Occipital lobe (tissue), 2 donors: ENCODE measurements around the gene NOL3. TPM values are rescaled to one million over a fixed set of nuclear protein-coding genes. Genes with fewer than 3 reads are reported as not detected.

Experiments used
- DNase-seq: peaks from one replicate; lab custom pipeline; 2025; lab: John Stamatoyannopoulos, UW
- total RNA-seq: library from RNA; depleted of rRNA; stranded (reverse); fragments of >200 nt; gene quantifications from one replicate; pipeline ENCODE4 v1.2.3, GENCODE V29; 2014

The NOL3 gene
- total RNA-seq, 1 donor from 2014 or later, result 4.1 TPM

GRCh38 chr16:67154578-67155294 lies 15.6 kb upstream of the NOL3 start:
- no peak for DNase-seq

GRCh38 chr16:67155295-67156142 lies 14.8 kb upstream of the NOL3 start:
- DNase-seq, result peak; percentile 69

DNA sequence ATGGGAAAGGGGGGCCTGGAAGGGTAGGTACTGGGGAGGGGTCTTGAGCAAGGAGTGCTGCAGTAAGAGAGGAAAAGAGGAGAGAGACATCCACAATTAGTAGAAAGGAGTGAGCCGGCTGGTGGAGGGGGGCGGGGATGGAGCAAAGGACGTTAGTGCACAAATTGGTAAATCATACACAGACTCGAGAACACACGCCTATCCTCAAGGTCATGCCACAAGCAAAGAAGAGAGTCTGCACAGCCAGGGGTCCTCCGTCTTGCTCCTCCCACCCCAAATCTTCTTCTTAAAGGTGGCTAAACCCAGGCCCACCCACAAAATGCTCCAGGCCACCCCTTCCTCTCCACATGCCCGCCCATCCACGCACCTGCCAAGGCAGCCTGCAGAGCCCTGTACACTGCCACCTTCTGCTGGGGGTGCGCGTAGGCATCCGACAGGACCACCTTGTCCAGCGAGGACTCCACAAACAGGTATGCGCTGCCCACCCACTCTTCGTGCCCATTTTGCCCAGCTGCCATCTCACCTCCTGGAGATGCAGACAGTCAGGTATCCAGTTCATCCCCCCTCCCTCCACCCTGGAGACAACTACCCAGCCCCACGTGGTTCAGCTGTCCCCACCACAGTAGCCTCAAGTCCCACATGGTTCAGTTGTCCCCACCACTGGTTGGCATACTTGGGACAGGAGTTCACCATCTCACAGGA lies 14.0 kb upstream of the NOL3 start:
- no peak for DNase-seq

- no peak for DNase-seq
These were observed 13.1 kb upstream of the NOL3 start for GRCh38 chr16:67157106-67157748.

- DNase-seq, result no peak
These were observed 12.3 kb upstream of the NOL3 start for GRCh38 chr16:67157892-67158635.

- DNase-seq, result no peak
These were observed 11.4 kb upstream of the NOL3 start for GRCh38 chr16:67158637-67159600.

- no peak for DNase-seq
These were observed 8.7 kb upstream of the NOL3 start for GRCh38 chr16:67161595-67162058.

GRCh38 chr16:67162506-67163163 lies 7.7 kb upstream of the NOL3 start:
- no peak for DNase-seq

DNA sequence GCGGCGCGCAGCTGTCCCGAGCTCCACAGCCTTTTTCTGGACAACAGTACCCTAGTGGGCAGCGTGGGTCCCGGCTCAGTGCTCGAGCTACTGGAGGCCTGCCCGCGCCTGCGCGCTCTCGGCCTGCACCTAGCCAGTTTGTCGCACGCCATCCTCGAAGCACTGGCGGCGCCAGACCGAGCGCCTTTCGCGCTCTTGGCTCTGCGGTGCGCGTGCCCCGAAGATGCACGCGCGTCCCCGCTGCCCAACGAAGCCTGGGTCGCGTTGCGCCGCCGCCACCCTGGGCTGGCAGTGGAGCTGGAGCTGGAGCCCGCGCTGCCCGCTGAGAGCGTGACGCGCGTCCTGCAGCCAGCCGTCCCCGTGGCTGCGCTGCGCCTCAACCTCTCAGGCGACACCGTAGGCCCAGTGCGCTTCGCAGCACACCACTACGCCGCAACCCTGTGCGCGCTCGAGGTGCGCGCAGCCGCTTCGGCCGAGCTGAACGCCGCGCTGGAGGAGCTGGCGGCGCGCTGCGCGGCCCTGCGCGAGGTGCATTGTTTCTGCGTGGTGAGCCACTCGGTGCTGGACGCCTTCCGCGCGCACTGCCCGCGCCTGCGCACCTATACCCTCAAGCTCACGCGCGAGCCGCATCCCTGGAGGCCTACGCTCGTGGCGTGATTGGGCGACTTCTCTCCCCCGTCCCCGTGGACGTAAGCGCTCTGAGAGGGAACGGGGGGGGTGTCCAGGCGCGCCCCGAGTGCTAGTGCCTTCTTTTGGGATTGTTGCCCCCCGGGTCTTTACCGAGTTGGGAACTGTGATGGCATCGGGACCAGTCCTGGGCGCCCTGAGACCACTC lies 7.0 kb upstream of the NOL3 start:
- DNase-seq, result peak; percentile 80

GRCh38 chr16:67163999-67164558 lies 6.3 kb upstream of the NOL3 start:
- DNase-seq, result no peak

GRCh38 chr16:67164599-67165061 lies 5.7 kb upstream of the NOL3 start, which contains the start of gene HSF4:
Gene HSF4 (plus strand): TSS chr16:67164745. CDS start chr16:67164812, 67 bp downstream.
- peak; percentile 53 for DNase-seq

DNA sequence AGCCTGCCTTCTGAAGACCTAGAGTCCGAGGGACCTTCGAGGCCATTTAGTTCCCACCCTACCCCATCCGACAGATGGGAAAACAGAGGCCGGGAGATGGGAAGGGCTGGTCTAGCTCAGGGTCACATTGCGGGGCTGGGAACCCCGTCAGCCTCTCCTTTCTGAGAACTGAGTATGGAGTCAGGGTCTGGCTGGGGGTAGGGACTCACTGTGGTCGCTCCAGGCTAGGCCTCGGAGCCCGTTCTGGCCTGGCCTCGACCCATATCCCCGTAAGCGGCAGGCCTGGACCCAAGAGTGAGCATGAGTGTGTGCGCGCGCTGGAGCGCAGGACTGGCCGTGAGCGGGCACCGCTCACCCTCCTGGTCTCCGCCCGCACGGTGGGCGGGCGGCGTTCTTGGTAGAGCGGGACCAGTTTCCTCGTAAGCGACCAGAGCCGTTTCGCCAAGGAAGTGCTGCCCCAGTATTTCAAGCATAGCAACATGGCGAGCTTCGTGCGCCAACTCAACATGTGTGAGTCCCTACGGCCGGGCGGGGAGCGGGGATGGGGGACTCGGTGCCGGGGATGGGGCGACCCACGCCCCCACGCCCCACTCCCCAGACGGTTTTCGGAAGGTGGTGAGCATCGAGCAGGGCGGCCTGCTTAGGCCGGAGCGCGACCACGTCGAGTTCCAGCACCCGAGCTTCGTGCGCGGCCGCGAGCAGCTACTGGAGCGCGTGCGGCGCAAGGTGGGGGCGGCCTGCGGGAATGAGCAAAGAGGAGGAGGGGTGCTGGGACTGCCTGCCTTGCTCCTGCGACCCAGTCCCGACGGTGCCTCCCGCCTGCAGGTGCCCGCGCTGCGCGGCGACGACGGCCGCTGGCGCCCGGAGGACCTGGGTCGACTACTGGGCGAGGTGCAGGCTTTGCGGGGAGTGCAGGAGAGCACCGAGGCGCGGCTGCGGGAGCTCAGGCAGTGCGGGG lies 4.9 kb upstream of the NOL3 start:
- DNase-seq, result no peak

GRCh38 chr16:67166110-67166547 lies 4.2 kb upstream of the NOL3 start:
- DNase-seq, result no peak

DNA sequence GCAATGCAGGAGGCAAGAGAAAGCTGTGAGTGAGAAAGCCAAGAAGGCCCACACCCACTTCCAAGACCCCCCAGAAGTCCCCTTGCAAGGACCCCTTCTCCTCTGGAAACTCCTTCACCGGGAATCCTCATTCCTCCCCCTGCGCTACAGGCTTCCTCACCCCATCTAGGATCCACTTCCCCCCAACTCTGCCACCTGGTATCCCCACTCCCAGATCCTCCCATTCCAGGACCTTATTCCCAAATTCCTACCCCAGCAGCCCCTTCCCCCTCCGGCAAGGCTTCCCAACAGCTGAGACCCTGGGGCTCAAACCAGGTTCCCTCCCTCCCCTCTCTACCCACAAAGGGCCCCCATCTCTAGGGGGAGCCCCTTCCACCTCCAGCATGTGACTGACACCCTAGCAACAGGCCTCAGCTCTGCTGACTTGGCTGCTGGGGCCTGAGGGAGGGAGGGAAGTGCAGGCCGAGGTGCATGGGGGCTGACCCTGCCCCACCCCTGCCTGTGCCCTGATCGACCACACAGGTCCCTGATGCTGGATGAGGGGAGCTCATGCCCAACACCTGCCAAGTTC lies 3.7 kb upstream of the NOL3 start:
- no peak for DNase-seq

GRCh38 chr16:67167588-67167987 lies 2.8 kb upstream of the NOL3 start:
- DNase-seq, result no peak

GRCh38 chr16:67169011-67169451 lies 1.3 kb upstream of the NOL3 start:
- no peak for DNase-seq
